ACC112 (cell line): ENCODE measurements around the gene TOX2.
A peak's percentile ranks its signal among the peaks of the same experiment; 100 is the strongest.

Experiments used
- H2AFZ ChIP-seq: fragments of 200-600 bp; sonication (generic); one replicate; pipeline ENCODE4 v1.6.0; 2017; ENCODE audit warnings: antibody characterized with exemption, low read length; ENCODE audit not compliant: unreplicated experiment
- H3K27ac ChIP-seq: fragments of 200-600 bp; sonication (generic); 2 replicates; pipeline ENCODE4 v1.5.1; 2014; ENCODE audit warnings: low read depth, mild to moderate bottlenecking, antibody characterized with exemption, low read length, moderate library complexity
- H3K27me3 ChIP-seq: fragments of 200-600 bp; sonication (generic); 2 replicates; pipeline ENCODE4 v1.6.1; 2014; ENCODE audit warnings: mild to moderate bottlenecking, antibody characterized with exemption, low read length, moderate library complexity, mixed read lengths; ENCODE audit not compliant: insufficient read depth
- H3K36me3 ChIP-seq: fragments of 200-600 bp; sonication (generic); 2 replicates; pipeline ENCODE4 v1.6.1; 2016; ENCODE audit warnings: mild to moderate bottlenecking, antibody characterized with exemption, low read length, moderate library complexity, mixed read lengths; ENCODE audit not compliant: insufficient read depth
- H3K4me1 ChIP-seq: fragments of 200-600 bp; sonication (generic); one replicate; pipeline ENCODE4 v1.6.1; 2016; ENCODE audit warnings: low read length, mixed read lengths; ENCODE audit not compliant: insufficient read depth, unreplicated experiment, control insufficient read depth
- H3K4me3 ChIP-seq: fragments of 200-600 bp; sonication (generic); 2 replicates; pipeline ENCODE4 v1.5.1; 2014; ENCODE audit warnings: mild to moderate bottlenecking, low read depth, low read length
- H3K79me2 ChIP-seq: fragments of 200-600 bp; sonication (generic); one replicate; pipeline ENCODE4 v1.6.0; 2016; ENCODE audit warnings: low read length; ENCODE audit not compliant: control insufficient read depth, unreplicated experiment, insufficient read depth

The TOX2 gene

GRCh38 chr20:43925801-43926200, 11.1 kb downstream of the TOX2 start:
- H3K27me3 ChIP-seq, result no peaks in the 10 kb centered on the region
- H3K79me2 ChIP-seq, result no peaks in the 10 kb centered on the region
- no peak overlapping the region for H2AFZ ChIP-seq
- H3K36me3 ChIP-seq, result no peaks in the 10 kb centered on the region
- no peak overlapping the region for H3K4me3 ChIP-seq
- H3K4me1 ChIP-seq, result peaks cover 8% of the 10 kb centered on the region
- no peak overlapping the region for H3K27ac ChIP-seq

GRCh38 chr20:43926287-43927050, 11.8 kb downstream of the TOX2 start:
- Histone ChIP-seq H3K79me2 (no peaks in the 10 kb centered on the region), H3K27ac (no peak overlapping the region), H3K27me3 (no peaks in the 10 kb centered on the region), H3K36me3 (no peaks in the 10 kb centered on the region), H2AFZ (no peak overlapping the region), H3K4me3 (no peak overlapping the region), H3K4me1 (peaks cover 8% of the 10 kb centered on the region)

GRCh38 chr20:43931976-43932375, 17.3 kb downstream of the TOX2 start:
- Histone ChIP-seq H2AFZ (no peak overlapping the region), H3K27me3 (no peaks in the 10 kb centered on the region), H3K79me2 (no peaks in the 10 kb centered on the region)

GRCh38 chr20:43934833-43935232, 20.2 kb downstream of the TOX2 start:
- no peaks in the 10 kb centered on the region for H3K79me2 ChIP-seq
- no peaks in the 10 kb centered on the region for H3K27me3 ChIP-seq

More at GRCh38 chr20:43931976-43932375, 17.3 kb downstream of the TOX2 start:
- H3K27ac ChIP-seq, result no peak overlapping the region
- no peaks in the 10 kb centered on the region for H3K4me1 ChIP-seq
- no peaks in the 10 kb centered on the region for H3K36me3 ChIP-seq
- no peak overlapping the region for H3K4me3 ChIP-seq

GRCh38 chr20:43936104-43936770, 21.6 kb downstream of the TOX2 start:
- no peak overlapping the region for H3K27ac ChIP-seq
- no peak overlapping the region for H3K4me3 ChIP-seq
- H3K36me3 ChIP-seq, result no peaks in the 10 kb centered on the region
- no peak overlapping the region for H2AFZ ChIP-seq
- no peaks in the 10 kb centered on the region for H3K27me3 ChIP-seq
- H3K4me1 ChIP-seq, result peaks cover 32% of the 10 kb centered on the region
- H3K79me2 ChIP-seq, result no peaks in the 10 kb centered on the region

More at GRCh38 chr20:43934833-43935232, 20.2 kb downstream of the TOX2 start:
- no peak overlapping the region for H2AFZ ChIP-seq
- H3K4me3 ChIP-seq, result no peak overlapping the region
- peaks cover 19% of the 10 kb centered on the region for H3K4me1 ChIP-seq
- no peaks in the 10 kb centered on the region for H3K36me3 ChIP-seq
- no peak overlapping the region for H3K27ac ChIP-seq

GRCh38 chr20:43936805-43937204, 22.2 kb downstream of the TOX2 start:
- Histone ChIP-seq H3K36me3 (no peaks in the 10 kb centered on the region), H3K79me2 (no peaks in the 10 kb centered on the region), H3K4me3 (no peak overlapping the region), H2AFZ (no peak overlapping the region), H3K27me3 (no peaks in the 10 kb centered on the region), H3K4me1 (peaks cover 38% of the 10 kb centered on the region), H3K27ac (no peak overlapping the region)

GRCh38 chr20:43937591-43937990, 22.9 kb downstream of the TOX2 start:
- Histone ChIP-seq H3K36me3 (no peaks in the 10 kb centered on the region), H3K4me1 (peaks cover 45% of the 10 kb centered on the region), H3K27ac (no peak overlapping the region), H3K4me3 (no peak overlapping the region), H3K79me2 (no peaks in the 10 kb centered on the region), H2AFZ (no peak overlapping the region), H3K27me3 (no peaks in the 10 kb centered on the region)

GRCh38 chr20:43938017-43938655, 23.5 kb downstream of the TOX2 start:
- no peak overlapping the region for H3K4me3 ChIP-seq
- peaks cover 50% of the 10 kb centered on the region for H3K4me1 ChIP-seq
- no peaks in the 10 kb centered on the region for H3K79me2 ChIP-seq
- H3K27me3 ChIP-seq, result no peaks in the 10 kb centered on the region
- H3K36me3 ChIP-seq, result no peaks in the 10 kb centered on the region
- no peak overlapping the region for H2AFZ ChIP-seq
- H3K27ac ChIP-seq, result no peak overlapping the region

GRCh38 chr20:43938932-43939761, 24.5 kb downstream of the TOX2 start:
- no peaks in the 10 kb centered on the region for H3K79me2 ChIP-seq
- peak overlapping the region; percentile 36; the same call in 1 of the 2 replicates for H3K4me3 ChIP-seq
- no peaks in the 10 kb centered on the region for H3K36me3 ChIP-seq
- H2AFZ ChIP-seq, result no peak overlapping the region
- H3K4me1 ChIP-seq, result peaks cover 53% of the 10 kb centered on the region
- H3K27ac ChIP-seq, result peak overlapping the region; percentile 76
- H3K27me3 ChIP-seq, result no peaks in the 10 kb centered on the region

GRCh38 chr20:43939762-43940121, 25.1 kb downstream of the TOX2 start:
- H3K27ac ChIP-seq, result peak overlapping the region; percentile 76
- no peaks in the 10 kb centered on the region for H3K27me3 ChIP-seq
- peak overlapping the region; percentile 36; the same call in 1 of the 2 replicates for H3K4me3 ChIP-seq
- no peaks in the 10 kb centered on the region for H3K79me2 ChIP-seq
- no peak overlapping the region for H2AFZ ChIP-seq
- H3K36me3 ChIP-seq, result no peaks in the 10 kb centered on the region
- peaks cover 53% of the 10 kb centered on the region for H3K4me1 ChIP-seq
